ENCODE measurements around the gene DEPP1.

DEPP1 gene

GRCh38 chr10:44993226-44993921 is 14.8 kb upstream of the DEPP1 start:
- DNase-seq = peak; percentile 79

GRCh38 chr10:44992732-44993225 is 14.2 kb upstream of the DEPP1 start:
- no peak for DNase-seq

GRCh38 chr10:44992070-44992731 is 13.6 kb upstream of the DEPP1 start:
- no peak for DNase-seq

GRCh38 chr10:44991571-44991970 is 13.0 kb upstream of the DEPP1 start:
- no peak for DNase-seq

- no peak for DNase-seq
Measured at GRCh38 chr10:44990965-44991364, 12.4 kb upstream of the DEPP1 start.

GRCh38 chr10:44990302-44990655 is 11.7 kb upstream of the DEPP1 start:
- no peak for DNase-seq

GRCh38 chr10:44989597-44990301 is 11.1 kb upstream of the DEPP1 start:
- no peak for DNase-seq

- DNase-seq = peak; percentile 95
Measured at GRCh38 chr10:44988957-44989585, 10.5 kb upstream of the DEPP1 start.

GRCh38 chr10:44986670-44987069 is 8.1 kb upstream of the DEPP1 start:
- DNase-seq = no peak

- no peak for DNase-seq
Measured at GRCh38 chr10:44986179-44986578, 7.6 kb upstream of the DEPP1 start.

GRCh38 chr10:44985175-44985681 is 6.6 kb upstream of the DEPP1 start:
- peak; percentile 19 for DNase-seq

- DNase-seq = no peak
Measured at GRCh38 chr10:44984671-44985101, 6.1 kb upstream of the DEPP1 start.

- no peak for DNase-seq
Measured at GRCh38 chr10:44983895-44984278, 5.3 kb upstream of the DEPP1 start.

GRCh38 chr10:44983066-44983894 is 4.7 kb upstream of the DEPP1 start:
- DNase-seq = no peak

- no peak for DNase-seq
Measured at GRCh38 chr10:44982496-44982895, 3.9 kb upstream of the DEPP1 start.

- peak; percentile 8 for DNase-seq
Measured at GRCh38 chr10:44982114-44982460, 3.5 kb upstream of the DEPP1 start.

GRCh38 chr10:44981172-44982113 is 2.8 kb upstream of the DEPP1 start:
- peak; percentile 70 for DNase-seq

- DNase-seq = peak; percentile 57
Measured at GRCh38 chr10:44980309-44981171, 1.9 kb upstream of the DEPP1 start.

- DNase-seq = no peak
Measured at GRCh38 chr10:44979281-44980191, 927 bp upstream of the DEPP1 start.
